ENCODE data around the gene CDH13.

Gene CDH13

GRCh38 chr16:82651921-82652601 is 25.3 kb downstream of the CDH13 start:
- no peak for DNase-seq (ENCODE audit: low read depth, low spot score)

DNA sequence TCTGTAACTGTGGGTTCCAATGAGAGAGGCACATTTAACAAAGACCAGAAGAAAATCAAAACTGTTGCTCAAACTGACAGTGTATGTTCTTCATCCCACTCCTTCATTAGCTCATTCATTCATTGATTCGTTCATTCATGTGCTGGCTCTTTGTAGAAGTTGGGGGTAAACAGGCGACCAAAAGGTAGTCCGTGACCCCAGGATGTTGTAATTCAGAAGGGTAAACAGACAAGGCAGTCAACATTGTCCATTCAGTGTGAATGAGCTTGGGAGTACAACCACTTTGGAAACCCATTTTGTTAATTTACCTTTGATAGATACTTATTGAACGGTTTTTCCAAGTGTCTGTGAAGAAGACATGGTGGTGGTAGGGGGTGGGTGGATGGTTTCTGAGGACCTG is 26.1 kb downstream of the CDH13 start:
- no peak for DNase-seq (ENCODE audit: low read depth, low spot score)

DNA sequence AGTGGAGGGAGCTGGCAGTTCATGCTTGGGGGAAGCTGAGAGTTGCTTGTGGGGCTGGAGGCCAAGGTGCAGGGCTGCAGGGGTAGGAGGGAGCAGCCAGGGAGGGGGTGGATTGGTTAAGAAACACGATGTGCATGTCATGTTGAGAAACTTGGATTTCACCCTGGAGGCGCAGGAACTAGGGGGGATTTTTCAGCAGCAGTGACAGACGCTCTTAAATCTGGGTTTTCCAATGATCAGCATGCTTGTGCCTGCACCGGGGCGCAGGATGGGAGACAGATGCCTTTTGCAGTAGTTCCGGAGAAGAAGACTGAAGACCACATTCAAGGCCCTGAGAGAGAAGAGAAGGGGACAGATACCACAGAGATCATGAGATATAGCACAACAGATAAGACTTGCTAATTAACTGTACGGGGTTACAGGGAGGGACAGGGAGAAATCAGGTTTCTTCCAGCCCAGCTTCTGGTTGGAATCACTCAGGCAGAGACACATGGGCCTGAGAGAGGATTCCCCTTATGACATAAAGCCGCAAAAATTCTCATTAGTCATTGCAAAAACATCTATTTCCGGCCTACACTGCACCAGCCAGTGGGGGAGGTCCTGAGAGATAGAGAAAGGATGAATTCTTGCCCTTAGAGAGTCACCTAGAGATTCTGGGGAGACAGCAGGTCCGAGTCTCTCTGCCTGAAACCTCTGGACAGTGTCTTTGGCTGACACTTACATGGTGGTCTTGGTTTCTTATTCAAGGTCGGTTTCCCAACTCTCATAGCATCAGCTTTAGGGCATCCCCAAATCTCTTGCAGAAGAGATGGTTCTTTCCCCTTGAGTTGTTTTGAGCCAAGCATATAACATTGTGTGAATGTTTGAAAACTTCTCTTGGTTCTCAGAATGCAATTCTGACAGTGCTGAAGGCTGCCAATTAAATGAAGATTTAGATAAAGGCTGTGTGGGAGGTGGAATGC is 27.1 kb downstream of the CDH13 start:
- no peak for DNase-seq (ENCODE audit: low read depth, low spot score)

DNA sequence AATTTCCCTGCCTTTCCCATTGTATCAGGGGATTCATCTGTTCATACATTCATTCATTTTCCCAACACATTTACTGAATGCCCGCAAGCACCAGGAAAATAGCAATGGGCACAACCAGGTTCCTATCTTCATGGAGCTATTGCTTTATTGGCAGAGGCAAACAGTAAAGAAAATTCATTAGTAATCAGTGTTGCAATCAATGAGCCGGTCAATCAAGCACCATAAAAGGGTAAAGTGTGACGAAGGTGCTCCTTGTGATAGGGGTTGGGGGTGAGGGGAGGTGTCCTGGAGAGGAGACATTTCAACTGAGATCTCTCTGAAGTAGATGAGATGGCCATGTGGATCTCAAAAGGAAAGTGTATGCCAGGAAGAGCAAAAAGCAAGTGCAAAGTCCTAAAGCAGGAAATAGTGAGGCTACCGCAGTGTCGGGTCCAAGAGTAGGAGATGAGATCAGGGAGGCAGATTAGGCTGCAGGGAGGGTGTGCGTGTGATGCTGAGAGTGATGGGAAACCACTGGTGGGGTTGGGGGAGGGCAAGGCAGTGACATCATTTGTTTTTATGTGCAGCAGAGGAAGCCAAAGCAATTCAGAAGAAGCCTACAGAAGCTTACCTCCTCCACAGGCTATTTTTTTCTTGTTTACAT is 28.4 kb downstream of the CDH13 start:
- DNase-seq (ENCODE audit: low read depth, low spot score) = peak; percentile 5

GRCh38 chr16:82655720-82656490 is 29.1 kb downstream of the CDH13 start:
- no peak for DNase-seq (ENCODE audit: low read depth, low spot score)

- DNase-seq (ENCODE audit: low read depth, low spot score) = no peak
Measured at GRCh38 chr16:82657239-82657638, 30.5 kb downstream of the CDH13 start.

GRCh38 chr16:82657786-82658185 is 31.0 kb downstream of the CDH13 start:
- DNase-seq (ENCODE audit: low read depth, low spot score) = no peak

DNA sequence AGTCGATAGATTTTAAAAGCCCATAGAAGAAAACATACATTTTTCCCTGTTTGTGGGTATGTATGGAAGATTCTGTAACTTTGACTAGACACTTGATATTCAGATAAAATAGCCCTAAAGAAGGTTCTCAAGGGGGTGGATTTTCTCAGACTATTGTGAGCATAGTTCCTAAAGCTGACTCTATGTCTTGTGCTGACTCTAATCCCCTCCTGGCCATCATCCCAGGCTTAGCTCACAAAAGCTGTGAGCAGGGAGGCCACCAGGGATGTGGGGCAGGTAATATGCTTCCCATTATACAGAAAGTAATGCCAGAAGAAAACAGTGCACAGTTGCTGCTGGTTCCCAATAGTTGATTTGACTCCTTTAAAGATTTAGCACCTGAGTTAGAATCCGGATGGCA is 32.0 kb downstream of the CDH13 start:
- DNase-seq (ENCODE audit: low read depth, low spot score) = no peak

GRCh38 chr16:82660075-82660645 is 33.4 kb downstream of the CDH13 start:
- DNase-seq (ENCODE audit: low read depth, low spot score) = no peak

DNA sequence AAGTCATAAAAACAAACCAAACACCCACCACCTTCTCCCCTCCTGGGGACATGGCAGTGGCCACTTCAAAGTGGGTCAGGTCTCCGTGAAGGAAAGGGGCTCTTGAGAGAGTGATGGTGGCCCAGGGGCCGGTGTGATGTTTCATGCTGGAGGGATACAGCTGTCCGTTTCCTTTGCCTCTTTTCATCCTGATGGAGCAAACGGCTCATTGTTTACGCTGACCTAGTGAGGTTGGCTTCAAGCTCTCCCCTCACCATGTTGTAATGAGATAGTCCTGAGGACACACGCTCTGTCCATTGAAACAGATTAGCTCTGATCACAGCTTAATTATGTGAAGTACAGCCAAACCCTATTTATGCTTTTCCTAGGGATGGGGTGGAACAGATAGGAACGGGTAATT is 34.2 kb downstream of the CDH13 start:
- DNase-seq (ENCODE audit: low read depth, low spot score) = no peak

DNA sequence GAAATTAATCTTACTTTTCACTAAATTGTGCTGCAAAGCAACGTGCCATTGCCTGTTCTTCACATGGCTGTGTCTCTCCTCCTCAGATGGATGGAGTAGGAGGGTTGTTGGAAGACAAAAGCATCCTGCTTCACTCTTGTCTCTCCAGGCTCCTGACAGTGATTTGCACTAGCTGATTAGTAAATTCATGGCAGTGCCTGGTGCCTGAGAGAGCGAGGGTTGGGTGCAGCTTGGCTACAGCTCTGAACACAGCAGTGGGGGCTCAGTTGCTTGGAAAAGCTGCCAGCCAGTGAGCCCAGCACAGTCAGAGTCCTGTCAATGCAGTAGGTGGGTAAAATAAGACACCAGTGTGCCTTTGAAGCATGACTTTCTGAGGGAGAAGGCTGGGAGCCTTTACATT is 37.4 kb downstream of the CDH13 start:
- DNase-seq (ENCODE audit: low read depth, low spot score) = no peak

DNA sequence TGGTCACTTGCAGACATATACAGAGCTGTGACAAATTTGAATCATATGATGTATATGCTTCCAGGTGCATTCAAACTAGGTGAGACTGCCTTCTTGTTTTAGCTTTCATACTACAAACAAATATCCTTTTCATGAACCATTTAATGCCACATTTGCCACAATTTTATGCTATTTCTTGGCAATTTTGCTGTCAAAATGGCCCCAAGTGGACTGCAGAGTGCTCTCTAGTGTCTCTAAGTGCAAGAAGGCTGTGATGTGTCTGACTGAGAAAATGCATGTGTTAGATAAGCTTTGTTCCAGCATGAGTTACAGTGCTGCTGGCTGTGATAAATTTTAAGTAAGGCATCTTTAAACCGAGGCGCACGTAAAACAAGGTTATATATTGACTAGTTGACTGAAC is 38.3 kb downstream of the CDH13 start:
- no peak for DNase-seq (ENCODE audit: low read depth, low spot score)

DNA sequence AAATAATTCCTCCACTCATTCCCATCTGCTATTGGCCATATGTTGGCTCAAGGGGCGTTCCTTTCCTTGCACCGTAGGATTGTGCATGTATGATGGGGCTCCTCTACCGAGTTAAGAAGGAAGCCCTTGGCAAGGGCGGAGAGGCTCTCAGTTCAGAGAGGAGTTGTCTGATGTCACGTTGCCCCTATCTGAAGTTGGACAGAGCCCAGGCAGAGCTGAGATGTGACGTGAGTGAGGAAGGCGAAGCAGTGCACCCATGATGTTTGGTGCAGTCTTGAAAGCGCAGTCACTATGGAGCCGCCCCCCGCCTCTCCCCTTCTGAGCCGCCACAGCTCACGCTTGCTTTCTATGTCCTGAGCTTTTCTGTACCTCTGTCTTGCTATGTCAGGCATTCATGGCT is 40.7 kb downstream of the CDH13 start:
- no peak for DNase-seq (ENCODE audit: low read depth, low spot score)

- no peak for DNase-seq (ENCODE audit: low read depth, low spot score)
Measured at GRCh38 chr16:82668094-82668493, 41.3 kb downstream of the CDH13 start.

DNA sequence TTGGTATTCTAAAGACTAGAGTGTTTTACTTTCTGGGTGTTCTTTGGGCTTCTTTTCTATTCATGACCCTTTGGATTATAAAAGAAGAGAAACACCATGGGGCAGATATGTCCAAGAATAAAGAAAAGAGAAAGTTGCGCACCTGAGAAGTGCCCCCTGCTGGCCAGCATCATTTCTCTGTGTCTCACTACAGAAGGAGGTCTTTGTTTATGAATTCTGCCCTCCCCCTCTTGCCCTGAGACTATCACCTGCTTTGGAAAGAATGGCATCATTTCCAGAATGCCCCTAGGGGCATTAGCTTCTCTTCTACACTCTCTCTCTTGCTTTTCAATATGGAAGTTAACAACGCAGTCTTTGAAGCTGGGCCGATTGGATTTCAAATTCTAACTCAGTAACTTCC is 45.0 kb downstream of the CDH13 start:
- no peak for DNase-seq (ENCODE audit: low read depth, low spot score)

DNA sequence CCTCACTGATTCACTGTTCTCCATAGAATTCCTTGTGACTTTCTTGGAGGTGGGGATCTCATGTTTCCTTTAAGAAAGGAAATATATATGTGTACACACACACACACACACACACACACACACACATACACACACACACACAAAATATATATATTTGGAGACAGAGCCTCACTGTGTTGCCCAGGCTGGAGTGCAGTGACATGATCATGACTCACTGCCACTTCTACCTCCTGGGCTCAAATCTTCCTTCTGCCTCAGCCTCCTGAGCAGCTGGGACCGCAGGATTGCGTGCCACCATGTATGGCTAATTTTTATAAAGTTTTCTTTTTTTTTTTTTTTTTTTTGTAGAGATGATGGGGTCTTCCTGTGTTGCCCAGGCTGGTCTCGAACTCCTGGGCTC is 45.9 kb downstream of the CDH13 start:
- no peak for DNase-seq (ENCODE audit: low read depth, low spot score)

- no peak for DNase-seq (ENCODE audit: low read depth, low spot score)
Measured at GRCh38 chr16:82675300-82675699, 48.5 kb downstream of the CDH13 start.

- DNase-seq (ENCODE audit: low read depth, low spot score) = no peak
Measured at GRCh38 chr16:82681592-82681991, 54.8 kb downstream of the CDH13 start.

GRCh38 chr16:82682767-82683166 is 56.0 kb downstream of the CDH13 start:
- no peak for DNase-seq (ENCODE audit: low read depth, low spot score)

DNA sequence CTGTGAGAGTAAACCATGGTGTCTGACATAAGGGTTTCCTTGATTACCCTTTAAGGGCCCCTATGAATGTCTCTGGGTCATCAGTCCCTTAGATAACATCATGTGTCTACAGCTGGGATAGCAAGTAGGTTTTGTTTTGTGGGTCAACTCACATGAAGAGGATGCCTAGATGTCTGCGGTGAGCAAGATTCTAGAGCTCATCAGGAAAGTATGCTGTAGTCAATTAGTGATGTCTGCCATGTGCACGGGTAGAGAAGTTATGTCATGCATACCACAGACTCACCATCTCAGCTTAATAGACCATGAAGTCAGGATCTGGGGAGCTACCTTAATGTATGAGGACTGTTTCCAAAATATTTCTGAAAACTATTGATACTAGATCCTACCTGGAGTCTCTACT is 57.5 kb downstream of the CDH13 start:
- DNase-seq (ENCODE audit: low read depth, low spot score) = no peak

GRCh38 chr16:82685526-82685925 is 58.8 kb downstream of the CDH13 start:
- no peak for DNase-seq (ENCODE audit: low read depth, low spot score)
